Measurements from ENCODE around the gene PLPP1.
"Not testable (repeated sequence)": the region's sequence is repeated elsewhere in the genome, so short reads cannot be mapped to it uniquely, and the experiment has no call there.

Gene PLPP1

DNA sequence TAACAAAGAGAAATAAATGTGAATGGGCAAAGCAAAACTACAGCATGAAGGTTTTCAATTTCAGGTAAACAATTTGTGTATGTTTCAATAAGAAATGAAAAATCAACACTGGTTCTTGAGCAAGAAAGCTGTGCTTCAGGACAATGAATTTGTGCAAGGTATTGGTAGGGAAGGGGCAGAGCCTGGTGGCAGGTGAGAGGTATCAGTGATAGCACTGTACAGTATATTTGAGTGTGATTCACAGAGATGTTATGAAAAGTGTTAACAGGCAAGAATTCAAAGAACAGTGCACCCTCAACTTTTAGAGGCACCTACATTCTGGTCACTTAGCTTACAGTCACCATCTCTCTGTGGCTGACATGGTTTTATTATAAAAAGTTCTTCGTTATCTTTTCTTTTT, 25.7 kb downstream of the PLPP1 start:
- in situ Hi-C loops (cut with HindIII; ENCODE audit: low sequenced_read_pairs) = no loop called here

DNA sequence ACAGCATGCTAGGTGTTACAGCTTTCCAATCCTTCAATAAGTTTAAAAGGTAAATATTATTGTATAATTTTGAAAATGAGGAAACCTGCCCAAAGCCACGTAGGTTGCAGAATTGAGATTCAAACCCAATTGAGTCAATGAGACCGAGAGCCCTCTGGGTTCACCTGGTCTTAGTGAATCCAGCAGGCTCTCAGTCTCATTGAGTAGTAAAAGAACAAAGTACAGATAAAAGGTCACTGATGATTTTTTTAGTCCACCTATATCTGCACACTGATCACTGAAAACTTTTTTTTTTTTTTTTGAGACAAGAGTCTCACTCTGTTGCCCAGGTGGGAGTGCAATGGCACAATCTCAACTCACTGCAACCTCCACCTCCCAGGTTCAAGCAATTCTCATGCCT, 27.2 kb downstream of the PLPP1 start:
- in situ Hi-C loops (cut with HindIII; ENCODE audit: low sequenced_read_pairs) = no loop called here

DNA sequence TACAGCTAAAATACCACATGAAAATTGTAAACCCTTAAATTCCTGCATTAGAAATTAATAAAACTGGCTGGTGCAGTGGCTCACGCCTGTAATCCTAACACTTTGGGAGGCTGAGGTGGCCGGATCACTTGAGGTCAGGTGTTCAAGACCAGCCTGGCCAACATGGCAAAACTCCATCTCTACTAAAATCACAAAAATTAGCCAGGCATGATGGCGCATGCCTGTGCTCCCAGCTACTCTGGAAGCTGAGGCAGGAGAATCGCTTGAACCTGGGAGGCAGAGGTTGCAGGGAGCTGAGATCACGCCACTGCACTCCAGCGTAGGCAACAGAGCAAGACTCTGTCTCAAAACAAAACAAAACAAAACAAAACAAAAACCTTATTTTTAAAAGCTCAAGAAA, 29.1 kb downstream of the PLPP1 start:
- in situ Hi-C loops (cut with HindIII; ENCODE audit: low sequenced_read_pairs) = not testable (repeated sequence)

DNA sequence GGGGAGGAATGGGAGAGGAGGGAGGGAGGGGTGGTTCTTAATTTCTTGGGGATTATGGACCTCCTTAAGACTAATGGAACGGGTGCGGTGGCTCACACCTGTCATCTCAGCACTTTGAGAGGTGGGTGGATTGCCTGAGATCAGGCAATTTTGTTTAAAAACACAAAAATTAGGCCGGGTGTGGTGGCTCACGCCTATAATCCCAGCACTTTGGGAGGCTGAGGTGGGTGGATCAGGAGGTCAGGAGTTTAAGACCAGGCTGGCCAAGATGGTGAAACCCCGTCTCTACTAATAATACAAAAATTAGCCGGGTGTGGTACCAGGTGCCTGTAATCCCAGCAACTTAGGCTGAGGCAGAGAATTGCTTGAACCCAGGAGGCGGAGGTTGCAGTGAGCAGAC, 30.8 kb downstream of the PLPP1 start:
- in situ Hi-C loops (cut with HindIII; ENCODE audit: low sequenced_read_pairs) = not testable (repeated sequence)

DNA sequence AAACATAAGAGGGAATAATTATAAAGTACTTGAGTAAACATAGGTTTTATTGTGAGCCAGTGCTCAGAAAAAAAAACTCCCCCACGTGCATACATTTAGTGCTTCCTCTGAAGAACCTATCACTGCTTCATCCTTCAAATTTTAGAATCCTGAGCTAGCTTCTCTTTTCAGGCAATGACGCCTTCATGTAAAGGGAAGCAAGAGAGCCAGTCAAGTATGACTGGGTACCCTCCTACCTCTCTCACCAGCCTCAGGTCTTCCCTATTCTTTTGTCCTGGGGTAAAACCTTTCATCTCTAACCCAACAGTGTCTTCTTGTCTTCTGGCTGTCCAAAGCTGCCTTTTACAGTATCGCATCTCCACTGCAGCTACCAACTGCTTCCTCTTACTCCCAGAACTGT, 32.0 kb downstream of the PLPP1 start:
- in situ Hi-C loops (cut with HindIII; ENCODE audit: low sequenced_read_pairs) = no loop called here

DNA sequence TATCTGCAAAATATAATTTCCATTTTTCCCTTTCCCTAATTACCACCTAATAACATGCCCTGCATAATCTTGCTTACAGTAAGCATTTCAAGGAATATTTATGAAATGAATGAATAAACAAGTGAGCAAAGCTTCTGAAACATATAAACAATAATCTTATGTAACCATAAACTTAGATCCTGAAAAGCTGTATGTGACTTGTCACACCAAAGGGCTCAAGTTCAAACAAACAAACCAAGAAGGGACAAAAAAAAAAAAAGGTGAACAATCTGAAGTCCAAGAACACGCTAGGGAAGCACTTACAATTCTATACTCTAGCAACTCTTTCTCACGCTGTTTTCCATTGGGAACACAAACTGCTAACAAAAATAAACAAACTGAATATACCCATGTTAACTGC, 36.3 kb downstream of the PLPP1 start:
- in situ Hi-C loops (cut with HindIII; ENCODE audit: low sequenced_read_pairs) = no loop called here

DNA sequence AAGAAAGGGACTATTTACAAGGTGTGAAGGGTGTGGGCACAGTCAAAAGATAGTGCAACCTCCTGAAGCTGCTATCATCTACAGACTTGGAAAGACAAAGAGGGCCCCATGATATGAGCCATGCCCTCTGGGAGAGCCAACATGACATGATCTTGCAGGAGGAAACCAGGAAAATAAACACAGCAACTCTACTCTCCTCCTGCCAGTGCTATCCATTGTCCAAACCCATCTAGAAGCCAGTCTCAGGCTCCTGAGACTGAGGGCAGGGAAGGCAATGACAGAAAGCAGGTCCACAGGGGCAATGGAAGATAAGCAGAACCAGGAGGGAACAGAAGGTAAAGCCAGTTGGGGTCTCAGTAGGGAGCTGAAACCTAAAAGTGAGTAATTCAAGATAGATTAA, 37.1 kb downstream of the PLPP1 start:
- in situ Hi-C loops (cut with HindIII; ENCODE audit: low sequenced_read_pairs) = no loop called here

DNA sequence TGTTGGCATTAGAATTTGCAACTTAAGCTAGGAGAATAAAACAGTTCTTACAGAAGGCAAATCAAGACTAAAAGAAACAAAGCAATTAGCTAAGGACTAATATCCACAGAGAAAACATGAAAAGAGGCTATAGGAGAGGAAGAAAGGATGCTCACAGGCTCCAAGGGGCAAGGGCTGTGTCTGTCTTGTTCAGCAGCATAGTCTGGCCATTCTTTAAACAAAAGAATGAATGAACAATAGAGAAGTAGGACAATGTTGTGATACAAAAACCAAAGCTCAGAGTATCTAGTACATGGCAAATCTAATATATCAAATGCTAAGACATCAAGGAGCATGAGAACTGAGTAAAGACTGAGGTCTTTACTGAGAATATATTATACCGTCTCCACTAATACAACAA, 39.5 kb downstream of the PLPP1 start:
- in situ Hi-C loops (cut with HindIII; ENCODE audit: low sequenced_read_pairs) = no loop called here

DNA sequence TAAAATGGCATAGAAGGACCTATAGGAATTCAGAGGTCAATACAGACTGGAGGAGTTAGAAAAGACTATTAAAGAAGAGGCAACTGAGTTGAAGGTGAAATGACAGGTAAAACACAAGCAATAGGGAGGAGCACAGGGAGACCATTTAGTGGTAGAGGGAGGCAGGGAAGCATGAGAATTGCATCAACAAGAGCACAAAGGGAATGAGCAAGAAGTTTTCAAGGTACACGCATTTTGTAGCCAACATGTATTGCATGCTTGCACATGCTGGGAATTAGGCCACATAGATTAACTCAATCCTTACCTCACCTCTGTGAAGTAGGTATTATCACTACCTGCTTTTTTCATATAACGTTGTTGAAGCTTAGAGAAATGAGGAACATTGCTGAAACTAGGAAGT, 42.3 kb downstream of the PLPP1 start:
- in situ Hi-C loops (cut with HindIII; ENCODE audit: low sequenced_read_pairs) = no loop called here

DNA sequence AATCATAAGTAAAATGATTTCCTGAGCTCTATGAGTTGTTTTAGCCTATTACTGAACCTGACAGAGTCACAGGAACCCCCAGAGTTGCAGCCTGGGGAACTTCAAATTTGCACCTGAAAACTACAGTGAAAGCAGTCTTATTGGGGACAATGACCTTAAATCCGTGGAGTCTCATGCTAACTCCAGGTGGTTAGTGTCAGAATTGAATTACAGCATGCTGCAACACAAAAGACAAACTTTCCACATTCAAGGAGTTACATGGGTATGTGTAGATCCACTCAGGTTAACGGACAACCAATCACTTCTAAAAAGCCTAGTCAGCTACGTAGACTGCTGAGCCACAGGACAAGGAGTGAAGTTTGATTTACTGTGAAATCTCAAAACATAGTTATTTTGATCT, 49.7 kb downstream of the PLPP1 start:
- in situ Hi-C loops (cut with HindIII; ENCODE audit: low sequenced_read_pairs) = no loop called here

DNA sequence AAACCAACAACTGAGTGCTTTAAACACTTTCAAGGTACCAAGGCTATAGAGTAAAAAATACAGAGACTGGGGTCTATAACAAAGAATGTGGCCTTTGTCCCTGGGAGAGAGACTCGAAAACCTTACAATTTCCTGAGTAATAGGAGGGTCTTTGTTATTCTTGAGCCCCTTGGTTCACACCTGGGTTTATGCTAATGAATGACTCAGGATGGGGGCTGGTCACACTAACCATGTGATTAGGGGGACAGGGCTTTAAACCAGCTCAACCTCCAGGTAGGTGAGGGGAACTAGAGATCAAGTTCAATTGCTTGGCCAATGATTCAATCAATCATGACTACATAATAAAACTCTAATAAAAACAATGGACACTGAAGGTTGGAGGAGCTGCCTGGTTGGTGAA, 50.2 kb downstream of the PLPP1 start:
- in situ Hi-C loops (cut with HindIII; ENCODE audit: low sequenced_read_pairs) = no loop called here

DNA sequence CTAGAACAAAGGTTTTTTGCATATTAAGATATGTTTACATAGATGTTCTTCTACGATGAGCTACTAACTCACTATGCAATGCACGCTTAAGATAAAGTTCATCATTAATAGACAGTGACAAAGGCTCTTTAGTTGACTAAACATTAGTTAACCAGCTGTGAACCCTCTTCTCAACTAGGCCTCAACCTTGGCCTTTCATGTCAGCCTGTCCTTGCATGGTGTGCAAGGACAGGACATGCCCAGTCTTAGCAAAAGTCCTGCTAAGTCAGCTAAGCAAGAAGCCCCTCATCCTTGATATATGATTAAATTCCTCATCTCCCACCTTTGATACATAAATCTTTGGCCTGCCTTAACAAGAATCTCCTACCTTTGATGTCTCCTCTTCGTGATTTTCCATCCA, 50.9 kb downstream of the PLPP1 start:
- in situ Hi-C loops (cut with HindIII; ENCODE audit: low sequenced_read_pairs) = no loop called here

DNA sequence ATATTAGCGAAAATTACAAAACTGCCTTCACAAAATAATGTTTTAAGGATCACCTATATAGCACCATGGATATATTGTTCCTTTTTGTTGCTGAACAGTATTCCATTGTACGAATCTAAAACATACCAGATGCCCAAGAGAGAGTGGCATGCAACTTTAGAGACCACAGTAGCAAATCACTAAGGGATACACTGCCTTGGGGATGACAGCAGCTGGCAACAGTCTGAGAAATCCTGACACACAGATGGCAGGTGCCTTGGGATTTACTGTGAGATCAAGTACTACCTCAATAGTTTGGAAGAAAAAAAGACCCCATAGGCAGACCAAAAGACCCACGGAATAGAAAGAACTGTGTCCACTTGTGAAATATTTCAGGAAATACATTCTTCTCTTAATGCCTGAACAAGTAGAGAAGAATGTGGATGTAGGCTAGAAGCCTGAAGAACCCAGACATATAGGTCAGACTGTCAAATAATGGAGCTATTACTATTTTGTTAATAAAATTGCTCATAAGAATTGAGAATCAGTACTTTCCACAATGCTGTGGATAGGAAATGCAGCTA, 53.4 kb downstream of the PLPP1 start:
- in situ Hi-C loops (cut with HindIII; ENCODE audit: low sequenced_read_pairs) = no loop called here

DNA sequence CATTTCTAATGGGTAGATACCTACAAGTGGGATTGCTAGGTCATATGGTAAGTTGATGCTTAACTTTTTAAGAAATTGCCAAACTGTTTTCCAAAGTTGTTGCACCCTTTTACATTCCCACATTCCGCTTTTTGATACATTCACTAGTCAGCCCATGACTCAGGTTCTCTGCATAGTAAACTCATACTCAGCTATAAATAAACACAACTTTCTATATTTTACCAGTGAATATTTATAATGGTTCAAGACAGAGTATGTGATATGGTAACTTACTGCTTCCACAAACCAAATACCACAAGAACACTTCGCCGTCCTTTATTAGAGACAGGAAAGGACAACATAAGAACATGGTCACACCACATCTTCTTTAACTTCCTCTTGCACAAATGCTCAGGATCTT, 54.0 kb downstream of the PLPP1 start:
- in situ Hi-C loops (cut with HindIII; ENCODE audit: low sequenced_read_pairs) = no loop called here

DNA sequence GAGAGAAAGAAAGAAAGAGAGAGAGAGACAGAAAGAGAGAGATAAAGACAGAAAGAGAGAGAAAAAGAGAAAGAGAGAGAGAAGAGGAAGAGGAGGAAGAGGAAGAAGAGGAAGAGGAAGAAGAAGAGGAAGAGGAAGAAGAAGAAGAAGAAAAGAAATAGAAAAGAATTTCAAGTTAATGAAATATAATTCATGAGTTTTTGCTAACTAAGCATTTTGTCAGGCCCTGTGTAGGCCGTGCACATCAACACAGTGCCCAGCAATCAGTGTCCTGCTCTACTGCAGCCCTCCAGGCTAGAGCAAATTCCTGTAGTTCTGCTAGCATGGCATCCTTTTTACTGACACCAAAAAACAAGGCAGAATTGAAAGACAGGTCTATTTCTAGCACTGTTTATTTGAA, 62.1 kb downstream of the PLPP1 start:
- in situ Hi-C loops (cut with HindIII; ENCODE audit: low sequenced_read_pairs) = no loop called here

DNA sequence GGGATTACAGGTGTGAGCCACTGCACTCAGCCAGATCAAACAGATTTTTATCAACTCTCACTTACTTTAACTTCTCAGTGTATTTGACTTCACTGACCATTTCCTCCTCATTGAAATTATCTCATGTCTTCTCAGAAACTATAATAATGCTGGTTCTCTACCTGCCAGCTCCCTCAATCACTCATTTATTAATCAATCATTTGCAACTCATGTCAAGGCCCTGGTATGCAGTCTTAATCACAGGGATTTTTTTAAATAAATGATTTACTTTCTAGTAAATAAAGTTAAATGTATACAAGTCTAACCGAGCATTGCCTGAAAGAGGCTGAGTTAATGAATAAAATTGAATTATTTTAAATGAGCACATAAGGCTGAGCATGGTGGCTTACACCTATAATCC, 63.3 kb downstream of the PLPP1 start:
- in situ Hi-C loops (cut with HindIII; ENCODE audit: low sequenced_read_pairs) = no loop called here

DNA sequence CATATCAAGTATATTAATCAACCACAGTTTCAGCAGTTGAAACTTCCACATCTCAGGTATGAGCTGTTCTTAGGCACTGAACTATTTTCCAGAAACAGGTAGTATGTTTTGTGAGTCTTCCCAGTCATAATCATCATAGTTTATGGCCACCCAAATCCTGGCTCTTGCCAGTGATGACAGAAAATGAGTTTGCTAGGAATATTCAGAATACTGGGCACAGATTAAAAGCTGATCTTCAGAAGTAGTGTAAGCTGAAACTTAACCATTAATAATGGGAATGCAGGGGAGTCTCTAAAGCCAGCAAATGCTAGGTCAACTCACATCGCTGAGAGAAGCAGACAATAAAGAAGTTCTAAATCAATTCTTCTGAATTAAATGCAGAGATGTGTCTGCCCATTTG, 64.5 kb downstream of the PLPP1 start:
- in situ Hi-C loops (cut with HindIII; ENCODE audit: low sequenced_read_pairs) = no loop called here

DNA sequence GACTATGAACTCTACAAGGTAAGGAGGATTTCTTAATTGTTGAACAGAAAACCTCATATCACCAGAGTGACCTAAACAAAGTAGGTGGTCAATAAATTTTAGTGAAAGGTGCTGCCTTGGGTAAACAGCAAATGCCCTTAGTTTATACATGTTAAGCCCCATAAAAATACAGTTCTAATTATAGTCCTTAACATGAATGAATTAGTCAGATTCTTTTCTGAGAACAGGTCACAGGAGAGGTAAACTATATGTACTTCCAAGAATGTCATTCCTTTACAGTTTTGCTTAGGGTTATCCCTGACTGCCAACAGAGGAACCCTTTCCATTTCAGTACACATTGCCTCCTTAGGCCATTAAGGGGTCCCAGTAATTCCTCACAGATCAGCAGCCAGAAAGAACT, 64.9 kb downstream of the PLPP1 start:
- in situ Hi-C loops (cut with HindIII; ENCODE audit: low sequenced_read_pairs) = no loop called here

DNA sequence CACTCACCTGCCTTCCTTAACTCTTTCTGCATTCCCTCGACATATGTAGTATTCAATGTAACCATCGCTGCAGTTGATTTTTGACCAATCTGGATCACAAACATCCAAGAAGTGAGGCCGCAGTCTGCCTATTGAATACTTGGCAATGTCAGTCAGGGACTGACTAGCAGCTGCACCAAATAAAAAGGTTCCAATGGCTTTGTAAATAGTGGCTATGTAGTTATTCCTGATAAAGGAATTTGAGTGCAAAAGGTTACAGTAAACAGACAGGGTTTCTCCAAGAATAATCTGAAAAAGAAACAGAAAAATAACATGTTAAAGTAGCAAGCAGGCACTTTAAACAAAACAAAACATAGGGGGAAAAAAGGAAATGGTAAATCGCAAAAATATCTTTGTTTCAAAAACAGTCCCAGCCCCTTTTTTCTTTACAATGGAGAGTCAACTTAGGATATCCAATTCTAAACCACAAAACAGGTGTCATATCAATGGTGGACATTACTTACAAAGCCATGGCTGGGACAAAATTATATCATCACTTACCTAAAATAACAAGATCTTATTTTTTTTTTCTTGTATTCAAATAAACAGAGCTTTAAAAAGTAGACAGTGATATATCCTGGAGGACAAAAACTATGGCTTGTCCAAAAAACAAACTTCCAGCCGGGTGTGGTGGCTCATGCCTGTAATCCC, 66.8 kb downstream of the PLPP1 start:
- in situ Hi-C loops (cut with HindIII; ENCODE audit: low sequenced_read_pairs) = no loop called here

DNA sequence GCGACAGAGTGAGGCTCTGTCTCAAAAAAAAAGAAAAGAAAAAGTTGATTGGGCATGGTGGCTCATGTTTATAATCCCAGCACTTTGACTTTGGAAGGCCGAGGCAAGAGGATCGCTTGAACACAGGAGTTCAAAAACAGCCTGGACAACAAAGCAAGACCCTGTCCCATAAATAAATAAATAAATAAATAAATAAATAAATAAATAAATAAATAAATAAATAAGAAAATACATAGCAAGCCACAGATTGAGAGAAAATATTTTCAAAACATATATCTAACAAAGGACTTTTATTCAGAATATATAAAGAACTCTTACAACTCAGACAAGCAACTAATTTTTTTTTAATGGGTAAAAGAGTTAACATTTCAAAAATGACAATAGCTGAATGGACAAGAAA, 71.2 kb downstream of the PLPP1 start:
- in situ Hi-C loops (cut with HindIII; ENCODE audit: low sequenced_read_pairs) = no loop called here

DNA sequence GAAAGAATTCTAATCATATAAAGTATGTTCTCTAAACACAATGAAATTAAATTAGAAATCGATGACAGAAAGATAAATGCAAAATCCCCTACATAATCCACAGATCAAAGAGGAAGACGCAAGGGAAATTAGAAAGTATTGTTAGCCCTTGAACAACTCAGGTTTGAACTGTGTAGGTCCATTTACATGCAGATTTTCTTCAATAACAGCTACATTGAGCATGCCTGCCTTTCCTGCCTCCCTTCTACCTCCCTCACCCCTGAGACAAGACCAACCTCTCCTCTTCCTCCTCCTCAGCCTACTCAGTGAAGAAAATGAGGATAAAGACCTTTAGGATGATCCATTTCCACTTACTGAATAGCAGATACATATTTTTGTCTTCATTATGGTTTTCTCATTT, 75.2 kb downstream of the PLPP1 start:
- in situ Hi-C loops (cut with HindIII; ENCODE audit: low sequenced_read_pairs) = no loop called here

DNA sequence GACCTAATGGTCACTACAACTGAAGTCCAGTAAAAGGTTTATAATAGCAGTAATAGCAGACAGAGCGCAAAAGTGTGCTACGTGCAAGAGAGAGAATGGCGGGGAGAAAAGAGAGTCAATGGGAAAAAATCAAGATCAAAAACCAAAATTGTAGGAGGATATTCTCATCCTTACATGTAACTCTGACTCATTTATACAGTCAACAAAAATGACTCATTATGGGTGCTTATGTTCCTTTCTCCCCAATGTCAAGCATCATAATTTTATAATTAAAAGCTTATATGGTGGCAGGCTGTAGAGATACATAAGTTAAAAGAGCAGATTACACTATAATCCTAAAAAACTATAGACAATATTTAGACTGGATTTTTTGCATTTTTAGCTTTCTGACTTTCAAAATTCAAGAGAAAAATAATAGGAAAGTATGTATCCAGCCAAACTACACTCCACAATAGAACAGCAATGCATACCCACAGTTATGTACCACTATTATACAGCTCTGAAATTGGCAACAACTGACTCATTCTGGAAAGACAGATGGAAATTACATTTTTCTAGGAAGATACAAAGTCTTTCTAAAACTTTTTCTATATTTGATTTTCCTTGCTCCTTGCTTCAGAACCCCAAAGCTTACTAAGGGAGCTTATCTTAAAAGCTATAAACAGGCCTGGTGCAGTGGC, 78.4 kb downstream of the PLPP1 start:
- in situ Hi-C loops (cut with HindIII; ENCODE audit: low sequenced_read_pairs) = no loop called here

DNA sequence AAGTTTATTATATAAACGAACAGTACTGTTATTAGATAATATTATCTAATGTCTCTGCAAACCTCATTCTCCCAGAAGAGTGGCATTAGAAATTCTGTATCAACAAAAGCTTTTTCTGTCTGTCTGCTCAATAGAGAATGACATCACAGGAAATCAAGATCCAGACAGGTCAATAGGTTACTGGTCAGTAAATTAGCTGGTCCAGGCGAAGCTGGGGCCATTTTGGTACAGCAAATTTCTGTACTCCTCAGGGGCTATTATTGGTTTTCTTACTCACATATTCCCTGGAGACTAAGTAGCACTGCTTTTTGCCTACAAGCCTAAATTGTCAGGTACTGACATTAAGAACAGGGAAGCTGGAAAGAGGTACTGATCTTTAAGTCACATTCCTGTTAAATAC, 80.5 kb downstream of the PLPP1 start:
- in situ Hi-C loops (cut with HindIII; ENCODE audit: low sequenced_read_pairs) = no loop called here
